ENCODE data around the gene MIEF2. TPM values are rescaled to one million over a fixed set of nuclear protein-coding genes. Genes with fewer than 3 reads are reported as not detected.

Gene MIEF2
- total RNA-seq, 1 donor from 2014 or later = 12.2 TPM

DNA sequence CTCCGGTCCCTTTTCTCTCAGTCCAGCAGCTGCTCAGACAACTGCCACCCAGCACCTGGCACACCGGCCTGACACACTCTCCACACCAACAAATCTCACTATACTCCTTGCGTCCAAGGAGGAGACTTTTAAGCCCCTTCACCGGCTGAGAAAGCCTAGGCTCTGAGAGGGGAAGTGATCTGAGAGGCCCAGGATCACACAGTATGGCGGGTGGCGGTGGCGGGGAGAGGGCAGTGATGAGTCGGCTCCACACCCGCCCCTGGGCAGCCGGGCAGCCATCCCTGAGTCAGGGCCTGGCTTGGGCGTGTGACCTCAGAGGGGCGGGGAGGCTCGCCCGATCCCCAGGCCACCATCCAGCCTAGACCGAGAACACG lies 2.5 kb upstream of the MIEF2 start:
- H3K4me3 Mint-ChIP-seq = peak overlapping the region; percentile 96
- peaks cover 16% of the 10 kb centered on the region for H3K4me1 Mint-ChIP-seq
- no peaks in the 10 kb centered on the region for H3K9me3 Mint-ChIP-seq
- TF ChIP-seq CTCF (conservative IDR thresholded peaks at IDR 0.05) = no peak
- H3K36me3 Mint-ChIP-seq (ENCODE audit: low read depth) = no peaks in the 10 kb centered on the region
- H3K27me3 Mint-ChIP-seq (ENCODE audit: low read depth) = no peaks in the 10 kb centered on the region
- DNase-seq (ENCODE audit: low read depth, low spot score) = no peak
- peak overlapping the region; percentile 73 for H3K27ac Mint-ChIP-seq (ENCODE audit: unreplicated experiment)

DNA sequence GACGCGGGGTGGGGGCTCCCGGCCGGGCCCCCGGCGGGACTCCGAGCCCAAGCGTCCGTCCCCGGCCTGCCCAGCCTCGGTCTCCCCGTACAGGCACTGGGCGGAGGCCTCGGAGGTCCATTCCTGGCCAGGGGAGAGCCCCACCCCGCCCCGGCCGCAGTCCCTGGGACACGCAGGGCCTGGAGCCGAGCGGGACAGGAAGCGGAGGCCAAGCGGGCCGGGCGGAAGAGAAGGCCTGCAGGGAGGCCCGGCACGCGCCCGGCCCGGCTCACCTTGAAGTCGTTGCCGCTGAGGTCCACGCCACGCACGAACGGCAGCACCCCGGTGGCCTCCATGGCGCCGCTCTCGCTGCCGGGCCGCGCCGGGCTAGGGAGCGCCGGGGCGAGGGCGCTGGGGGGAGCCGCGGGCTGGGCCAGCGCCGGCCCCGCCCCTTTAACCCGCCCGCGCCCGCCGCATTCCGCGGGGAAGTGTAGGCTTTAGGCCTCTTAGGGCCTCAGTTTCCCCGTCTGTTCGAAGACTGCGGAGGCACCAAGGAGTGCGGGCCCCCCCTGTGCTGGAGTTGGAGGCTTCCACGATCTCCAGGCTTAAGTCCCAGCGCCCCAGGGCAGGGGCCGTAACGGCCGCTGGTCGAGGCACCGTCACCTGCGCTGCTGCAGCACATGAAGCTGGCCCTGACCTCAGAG lies 2.0 kb upstream of the MIEF2 start, which contains the start of gene FLII:
FLII (minus strand) TSS at position 383 of the 683 bp plus-strand sequence; CDS start at position 335, 48 bp downstream.
- Mint-ChIP-seq H3K27ac (ENCODE audit: unreplicated experiment) (peak within 1 kb of the TSS; percentile 73), H3K9me3 (no peaks in the 10 kb centered on the region), H3K4me1 (peaks cover 16% of the 10 kb centered on the region), H3K27me3 (ENCODE audit: low read depth) (no peaks in the 10 kb centered on the region), H3K36me3 (ENCODE audit: low read depth) (no peaks in the 10 kb centered on the region), H3K4me3 (peak within 1 kb of the TSS; percentile 96)
- TF ChIP-seq CTCF (conservative IDR thresholded peaks at IDR 0.05) = no peak
- DNase-seq (ENCODE audit: low read depth, low spot score) = peak; percentile 46

DNA sequence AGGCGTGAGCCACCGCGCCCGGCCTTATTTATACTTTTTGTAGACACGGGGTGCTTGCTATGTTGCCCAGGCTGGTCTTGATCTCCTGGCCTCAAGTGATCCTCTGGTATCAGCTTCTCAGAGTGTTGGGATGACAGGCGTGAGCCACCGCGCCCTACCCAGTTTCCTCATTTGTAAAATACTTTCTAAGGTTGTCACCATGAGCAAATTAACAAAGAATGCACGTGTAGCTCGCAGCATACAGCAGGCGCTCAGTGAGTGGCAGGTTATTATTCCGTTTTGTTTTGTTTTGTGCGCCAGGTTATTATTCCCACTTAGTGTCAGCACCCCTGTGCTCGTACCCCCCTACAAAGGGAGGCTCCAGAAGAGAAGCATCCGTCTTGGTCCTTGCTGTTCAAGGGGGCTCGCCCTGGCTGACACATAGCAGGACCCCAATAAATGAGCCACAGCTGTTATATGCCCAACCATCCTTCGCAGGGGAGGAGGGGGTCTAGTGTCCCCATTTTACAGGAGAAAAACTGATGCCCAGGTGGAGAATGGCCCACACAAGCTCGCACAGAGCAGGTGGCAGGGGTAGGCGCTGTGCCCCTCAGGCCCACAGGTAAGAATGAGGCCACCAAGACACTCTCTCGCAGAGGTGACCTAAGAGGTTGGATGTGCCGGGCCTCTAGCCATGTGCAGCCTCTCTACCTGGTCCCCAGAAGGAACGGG lies 686 bp upstream of the MIEF2 start:
- Mint-ChIP-seq H3K4me3 (peak overlapping the region; percentile 88), H3K36me3 (ENCODE audit: low read depth) (no peaks in the 10 kb centered on the region), H3K4me1 (peaks cover 16% of the 10 kb centered on the region), H3K27ac (ENCODE audit: unreplicated experiment) (no peak overlapping the region), H3K27me3 (ENCODE audit: low read depth) (no peaks in the 10 kb centered on the region), H3K9me3 (no peaks in the 10 kb centered on the region)
- no peak for TF ChIP-seq CTCF (conservative IDR thresholded peaks at IDR 0.05)
- DNase-seq (ENCODE audit: low read depth, low spot score) = no peak

GRCh38 chr17:18261146-18261515 lies 669 bp downstream of the MIEF2 start:
- no peak for DNase-seq (ENCODE audit: low read depth, low spot score)
- TF ChIP-seq CTCF (conservative IDR thresholded peaks at IDR 0.05) = no peak
- Mint-ChIP-seq H3K36me3 (ENCODE audit: low read depth) (no peaks in the 10 kb centered on the region), H3K27me3 (ENCODE audit: low read depth) (no peaks in the 10 kb centered on the region), H3K4me3 (peak overlapping the region; percentile 88), H3K27ac (ENCODE audit: unreplicated experiment) (no peak overlapping the region), H3K4me1 (peaks cover 16% of the 10 kb centered on the region), H3K9me3 (no peaks in the 10 kb centered on the region)

GRCh38 chr17:18261659-18262058 lies 1.2 kb downstream of the MIEF2 start:
- Mint-ChIP-seq H3K9me3 (no peaks in the 10 kb centered on the region), H3K36me3 (ENCODE audit: low read depth) (no peaks in the 10 kb centered on the region), H3K27me3 (ENCODE audit: low read depth) (no peaks in the 10 kb centered on the region), H3K4me3 (peak overlapping the region; percentile 88), H3K4me1 (peaks cover 19% of the 10 kb centered on the region), H3K27ac (ENCODE audit: unreplicated experiment) (no peak overlapping the region)
- no peak for TF ChIP-seq CTCF (conservative IDR thresholded peaks at IDR 0.05)
- DNase-seq (ENCODE audit: low read depth, low spot score) = no peak
